ENCODE results near the gene NR6A1.
"Not testable (repeated sequence)": the region's sequence is repeated elsewhere in the genome, so short reads cannot be mapped to it uniquely, and the experiment has no call there.

The NR6A1 gene

DNA sequence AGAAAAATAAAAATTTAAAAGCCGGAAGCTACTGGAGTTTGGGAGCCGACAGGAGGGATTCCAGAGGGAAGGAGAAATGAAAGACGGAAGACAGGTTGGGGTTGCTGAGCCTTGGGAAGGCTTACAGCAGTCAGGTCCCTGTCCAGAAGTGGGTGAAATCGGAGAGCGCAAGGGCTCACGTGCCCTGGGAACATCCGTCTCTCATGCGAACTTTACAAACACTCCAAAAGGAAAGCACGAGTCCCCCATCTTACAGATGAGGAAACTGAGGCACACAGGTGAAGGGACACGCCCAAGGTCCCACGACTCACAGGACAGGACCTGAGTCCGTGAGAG lies 5.5 kb upstream of the NR6A1 start:
- no peak for DNase-seq

- peak; percentile 75 for DNase-seq
Observed at GRCh38 chr9:124774129-124774978, 3.2 kb upstream of the NR6A1 start.

GRCh38 chr9:124773473-124774128 lies 2.5 kb upstream of the NR6A1 start:
- no peak for DNase-seq

DNA sequence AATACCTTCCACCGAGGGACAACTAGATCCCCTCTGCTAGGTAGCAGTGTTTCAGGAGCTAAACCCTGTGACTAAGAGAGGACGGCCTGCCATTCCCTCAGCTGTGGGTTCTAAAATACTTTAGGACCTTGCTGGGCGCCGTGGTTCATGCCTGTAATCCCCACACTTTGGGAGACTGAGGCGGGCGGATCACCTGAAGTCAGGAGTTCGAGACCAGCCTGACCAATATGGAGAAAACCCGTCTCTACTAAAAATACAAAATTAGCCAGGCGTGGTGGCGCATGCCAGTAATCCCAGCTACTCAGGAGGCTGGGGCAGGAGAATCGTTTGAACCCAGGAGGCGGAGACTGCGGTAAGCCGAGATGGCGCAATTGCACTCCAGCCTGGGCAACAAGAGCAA lies 1.8 kb upstream of the NR6A1 start:
- not testable (repeated sequence) for DNase-seq

GRCh38 chr9:124771867-124772679 lies 962 bp upstream of the NR6A1 start:
- DNase-seq, result no peak

DNA sequence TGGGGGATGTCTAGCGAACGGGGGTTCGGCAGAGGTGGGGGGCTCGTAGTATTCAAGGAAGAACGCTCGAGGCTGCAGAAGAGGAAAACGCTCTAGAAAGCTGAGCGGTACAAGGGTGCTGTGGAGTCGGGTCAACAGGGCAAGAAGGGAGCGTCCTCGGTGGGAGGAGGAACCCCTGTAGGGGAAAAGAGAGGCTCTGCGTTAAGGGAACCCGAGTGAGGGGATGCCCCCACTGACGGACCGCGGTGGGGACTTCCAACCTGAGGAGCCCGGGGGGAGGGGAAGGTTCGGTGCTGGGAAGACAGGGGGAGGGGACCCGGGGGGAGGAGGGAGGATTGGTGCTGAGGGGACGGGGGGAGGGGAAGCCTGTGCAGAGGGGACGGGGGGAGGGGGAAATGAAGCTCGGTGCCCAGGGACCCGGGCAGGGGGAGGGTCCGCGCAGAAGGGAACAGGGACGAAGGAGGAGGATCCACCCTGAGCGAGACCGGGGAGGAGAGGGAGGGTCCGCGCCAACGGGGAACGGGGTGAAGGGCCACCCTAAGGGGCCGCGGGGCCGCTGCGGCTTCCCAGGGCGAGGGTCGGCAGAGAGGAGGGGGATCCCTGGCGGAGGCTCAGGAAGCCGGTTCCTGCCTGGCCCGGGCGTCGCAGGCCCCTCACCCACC lies 621 bp downstream of the NR6A1 start:
- DNase-seq, result no peak

DNA sequence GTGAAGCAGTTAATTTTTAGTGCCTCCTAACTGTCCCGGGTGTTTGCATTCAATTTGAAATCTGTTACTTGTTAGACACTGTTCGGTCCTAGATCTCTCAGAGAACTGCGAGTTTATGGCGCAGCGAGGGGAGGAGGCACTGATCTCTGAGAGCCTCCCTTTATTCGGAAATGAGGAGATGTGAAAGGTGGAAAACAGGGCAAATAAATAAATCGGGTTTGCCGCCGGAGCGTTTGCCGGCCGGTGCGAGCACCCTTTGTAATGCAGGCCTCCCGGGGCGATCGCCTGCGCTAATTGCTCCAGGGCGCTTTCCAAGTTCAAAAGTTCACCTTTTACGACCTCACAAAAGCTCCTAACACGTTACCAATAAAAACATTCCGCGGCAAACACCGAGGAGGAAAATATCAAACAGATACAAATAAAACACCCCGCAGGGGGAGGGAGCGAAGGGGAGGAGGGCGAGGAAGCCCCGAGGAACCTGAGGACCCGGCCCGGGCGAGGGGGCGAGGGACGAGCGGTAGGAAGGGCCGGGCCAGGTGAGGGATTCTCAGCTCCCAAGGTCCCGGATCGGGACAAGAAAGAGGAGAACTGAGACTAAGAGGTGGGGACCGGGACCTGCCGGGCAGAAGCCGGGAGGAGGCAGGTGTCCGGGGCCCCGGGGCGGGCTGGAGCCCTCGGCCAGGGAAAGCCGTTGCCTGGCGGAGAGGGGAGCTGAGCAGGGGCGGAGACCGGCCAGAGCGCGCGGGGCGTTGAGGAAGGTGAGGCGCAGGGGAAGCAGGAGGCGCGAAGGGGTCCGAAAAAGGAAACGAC lies 1.4 kb downstream of the NR6A1 start:
- no peak for DNase-seq

- DNase-seq, result no peak
Observed at GRCh38 chr9:124768750-124769548, 2.2 kb downstream of the NR6A1 start.

GRCh38 chr9:124768334-124768733 lies 2.8 kb downstream of the NR6A1 start:
- no peak for DNase-seq

GRCh38 chr9:124767821-124768220 lies 3.3 kb downstream of the NR6A1 start:
- DNase-seq, result no peak

- no peak for DNase-seq
Observed at GRCh38 chr9:124766815-124767554, 4.1 kb downstream of the NR6A1 start.

GRCh38 chr9:124766326-124766725 lies 4.8 kb downstream of the NR6A1 start:
- DNase-seq, result no peak

GRCh38 chr9:124765439-124765835 lies 5.7 kb downstream of the NR6A1 start:
- no peak for DNase-seq

GRCh38 chr9:124764774-124765438 lies 6.2 kb downstream of the NR6A1 start:
- no peak for DNase-seq

GRCh38 chr9:124762633-124763032 lies 8.5 kb downstream of the NR6A1 start:
- no peak for DNase-seq

DNA sequence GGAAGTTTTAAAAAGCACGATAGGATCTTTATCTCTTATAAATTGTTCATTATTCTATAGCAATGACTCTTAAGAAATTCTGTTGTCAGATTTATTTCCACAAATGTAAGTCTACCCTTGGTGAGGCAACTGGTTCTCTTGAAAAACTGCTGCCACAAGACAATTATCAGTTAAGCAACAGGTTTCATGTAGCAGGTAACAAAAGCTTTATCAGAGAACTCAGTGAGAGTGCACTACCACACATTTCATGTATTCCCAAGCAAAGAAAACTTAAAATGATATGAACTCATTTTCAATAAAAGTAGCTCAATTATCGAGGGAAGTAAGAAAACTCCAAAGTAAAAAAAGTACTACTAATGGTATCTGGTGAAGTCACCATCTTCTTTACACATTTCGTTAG lies 9.4 kb downstream of the NR6A1 start:
- no peak for DNase-seq

DNA sequence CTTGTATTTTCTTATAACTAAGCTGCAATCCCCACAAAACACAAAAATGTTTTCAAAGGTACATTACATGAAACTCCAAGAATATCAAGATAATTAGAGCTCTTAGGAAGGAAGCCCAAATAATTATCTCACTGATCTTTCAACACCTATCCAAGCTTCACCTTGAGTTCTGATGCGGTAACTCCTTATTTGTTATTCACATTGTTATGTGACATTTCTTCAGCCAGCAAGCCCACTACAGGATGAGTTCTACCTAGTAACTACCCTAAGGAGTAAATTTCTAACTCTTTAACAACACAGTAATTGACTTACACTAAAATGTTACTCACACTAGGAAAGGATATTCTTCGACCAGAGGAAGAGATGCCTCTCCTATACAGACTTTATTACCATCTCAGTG lies 9.9 kb downstream of the NR6A1 start:
- no peak for DNase-seq

DNA sequence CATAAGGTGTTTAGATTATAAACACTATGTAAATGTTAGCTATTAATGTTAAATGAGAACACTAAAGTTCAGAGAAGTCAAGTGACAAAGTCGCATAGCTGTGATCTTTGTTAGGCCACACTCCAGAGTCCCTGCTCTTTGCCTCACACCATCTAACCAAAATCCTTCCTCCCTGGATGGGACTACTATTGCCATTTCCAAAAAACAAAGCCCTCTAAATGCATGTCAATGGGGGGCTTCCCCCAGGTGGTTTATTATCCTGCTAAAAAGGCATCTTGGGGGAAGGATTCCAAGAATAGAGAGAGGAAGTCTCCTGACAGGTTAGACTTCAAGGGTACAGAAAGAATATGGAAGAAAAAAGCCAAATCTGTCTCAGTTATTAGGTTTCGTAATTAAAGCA lies 10.4 kb downstream of the NR6A1 start:
- no peak for DNase-seq

GRCh38 chr9:124759327-124759726 lies 11.8 kb downstream of the NR6A1 start:
- no peak for DNase-seq

GRCh38 chr9:124758691-124759090 lies 12.4 kb downstream of the NR6A1 start:
- DNase-seq, result no peak
